ENCODE data around the gene DDR2. TPM values are rescaled to one million over a fixed set of nuclear protein-coding genes. Genes with fewer than 3 reads are reported as not detected.

The DDR2 gene
- total RNA-seq, 1 experiment from 2014 or later = 0.52 TPM

DNA sequence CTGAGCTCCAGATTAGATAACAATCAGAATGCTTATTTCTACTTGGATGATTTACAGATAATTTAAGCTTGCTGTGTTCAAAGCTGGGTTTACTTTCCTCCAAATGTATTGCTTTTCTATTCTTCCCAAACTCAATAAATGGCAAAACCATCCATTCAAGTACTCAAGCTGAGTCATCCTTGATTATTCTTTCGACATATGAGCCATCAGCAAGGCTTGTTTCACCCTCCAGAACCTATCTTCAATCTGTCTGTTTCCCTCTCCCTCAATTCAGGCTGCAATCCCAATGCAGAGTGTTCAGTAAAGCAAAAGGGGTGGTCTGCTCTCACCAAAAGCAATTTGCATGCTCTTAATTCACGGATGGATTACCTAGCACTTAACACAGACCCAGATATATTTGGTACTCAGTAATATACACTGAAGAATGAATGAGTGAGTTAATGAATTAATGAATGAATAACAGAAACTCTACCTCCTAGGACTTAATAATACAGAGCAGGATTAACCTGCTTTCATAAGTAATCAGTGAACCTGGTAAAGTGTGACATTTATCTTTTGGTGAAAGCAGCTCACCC lies 41.9 kb downstream of the DDR2 start:
- Mint-ChIP-seq H3K27ac (no peak overlapping the region), H3K27me3 (ENCODE audit: low read depth) (no peaks in the 10 kb centered on the region), H3K4me3 (no peak overlapping the region), H3K4me1 (no peaks in the 10 kb centered on the region; a peak in 1 of 4 replicates), H3K9me3 (no peaks in the 10 kb centered on the region; a peak in 1 of 5 replicates), H3K36me3 (ENCODE audit: insufficient read depth in 1 of 3, low read depth in 3 of 3) (no peaks in the 10 kb centered on the region)
- no peak overlapping the region for H2BK5ac ChIP-seq (ENCODE audit: insufficient read length, low read length)
- no peak overlapping the region for H3K18ac ChIP-seq (ENCODE audit: insufficient read length, low read depth, low read length)
- no peak overlapping the region for H2AFZ ChIP-seq (ENCODE audit: low read length)
- no peaks in the 10 kb centered on the region for H4K20me1 ChIP-seq (ENCODE audit: control insufficient read depth, insufficient read depth, insufficient read length)
- no peak overlapping the region for H3K4me2 ChIP-seq (ENCODE audit: insufficient read depth, insufficient read length, low read length)
- H4K5ac ChIP-seq (ENCODE audit: insufficient read length, low read depth, low read length) = no peak overlapping the region
- H4K91ac ChIP-seq (ENCODE audit: insufficient read length, low read depth, low read length) = no peak overlapping the region
- no peak overlapping the region for H3T11ph ChIP-seq (ENCODE audit: low read length)
- no peak overlapping the region for H2BK20ac ChIP-seq (ENCODE audit: low read depth, low read length, poor library complexity, severe bottlenecking)
- H3K56ac ChIP-seq (ENCODE audit: insufficient read length, low read depth, low read length) = no peak overlapping the region
- no peak overlapping the region for H2BK12ac ChIP-seq (ENCODE audit: insufficient read length, low read depth, low read length)
- H3K9me3 ChIP-seq (ENCODE audit: control insufficient read depth, low read depth, low read length) = no peaks in the 10 kb centered on the region
- H3K27ac ChIP-seq (ENCODE audit: insufficient read length, low read depth, low read length) = no peak overlapping the region
- H3K23me2 ChIP-seq (ENCODE audit: insufficient read length, low read depth, low read length, poor library complexity, severe bottlenecking) = no peaks in the 10 kb centered on the region
- no peak overlapping the region for H2BK15ac ChIP-seq (ENCODE audit: low read depth, low read length)
- no peak overlapping the region for H3K4ac ChIP-seq (ENCODE audit: low read depth, low read length)
- no peak overlapping the region for H2BK120ac ChIP-seq (ENCODE audit: low read depth, low read length, poor library complexity, severe bottlenecking)
- H3K14ac ChIP-seq (ENCODE audit: insufficient read depth, low read length) = no peak overlapping the region
- H3K27me3 ChIP-seq (ENCODE audit: insufficient read depth, low read length) = no peaks in the 10 kb centered on the region
- no peak overlapping the region for H2AK5ac ChIP-seq (ENCODE audit: insufficient read length, low read length)
- no peaks in the 10 kb centered on the region for H3K4me1 ChIP-seq (ENCODE audit: insufficient read depth, low read length)
- H4K8ac ChIP-seq (replicated peaks; ENCODE audit: insufficient read length, low read depth, low read length) = no peak overlapping the region
- H3K79me1 ChIP-seq (ENCODE audit: insufficient read depth, low read depth, low read length, poor library complexity, severe bottlenecking) = no peaks in the 10 kb centered on the region
- H3K79me2 ChIP-seq (ENCODE audit: insufficient read depth, low read length) = no peaks in the 10 kb centered on the region
- H3K23ac ChIP-seq (ENCODE audit: insufficient read length, low read depth, low read length) = no peak overlapping the region
- DNase-seq = no peak
- WGBS (ENCODE audit: extremely low coverage, insufficient read length, low lambda C conversion rate) = no CpG with 5 or more reads among the region's 2 CpGs
- no peak overlapping the region for H3K9ac ChIP-seq (ENCODE audit: extremely low read depth, insufficient read length, low read length)
- TF ChIP-seq, protein P1, sequence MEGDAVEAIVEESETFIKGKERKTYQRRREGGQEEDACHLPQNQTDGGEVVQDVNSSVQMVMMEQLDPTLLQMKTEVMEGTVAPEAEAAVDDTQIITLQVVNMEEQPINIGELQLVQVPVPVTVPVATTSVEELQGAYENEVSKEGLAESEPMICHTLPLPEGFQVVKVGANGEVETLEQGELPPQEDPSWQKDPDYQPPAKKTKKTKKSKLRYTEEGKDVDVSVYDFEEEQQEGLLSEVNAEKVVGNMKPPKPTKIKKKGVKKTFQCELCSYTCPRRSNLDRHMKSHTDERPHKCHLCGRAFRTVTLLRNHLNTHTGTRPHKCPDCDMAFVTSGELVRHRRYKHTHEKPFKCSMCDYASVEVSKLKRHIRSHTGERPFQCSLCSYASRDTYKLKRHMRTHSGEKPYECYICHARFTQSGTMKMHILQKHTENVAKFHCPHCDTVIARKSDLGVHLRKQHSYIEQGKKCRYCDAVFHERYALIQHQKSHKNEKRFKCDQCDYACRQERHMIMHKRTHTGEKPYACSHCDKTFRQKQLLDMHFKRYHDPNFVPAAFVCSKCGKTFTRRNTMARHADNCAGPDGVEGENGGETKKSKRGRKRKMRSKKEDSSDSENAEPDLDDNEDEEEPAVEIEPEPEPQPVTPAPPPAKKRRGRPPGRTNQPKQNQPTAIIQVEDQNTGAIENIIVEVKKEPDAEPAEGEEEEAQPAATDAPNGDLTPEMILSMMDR (conservative IDR thresholded peaks at IDR 0.05) = no peak
